Naive thymus-derived CD4-positive, alpha-beta T cell (primary cell): ENCODE data around the gene SSTR1. TPM values are rescaled to one million over a fixed set of nuclear protein-coding genes. Genes with fewer than 3 reads are reported as not detected.

Source experiments
- ATAC-seq: fragments of 150-1000 bp; cut with Tn5 transposase; 2 replicates; pipeline ENCODE4 v1.10.0; 2021; ENCODE audit warnings: mild to moderate bottlenecking, moderate library complexity
- CTCF ChIA-PET: fragments of 350-600 bp; sonication (Branson Sonifier 250); formaldehyde crosslinking; loops from one replicate; lab custom pipeline; 2021; ENCODE audit warnings: antibody characterized with exemption; lab: Charles Lee
- POLR2A ChIA-PET: fragments of 350-600 bp; sonication (Branson Sonifier 250); formaldehyde crosslinking; loops from one replicate; lab custom pipeline; 2021; ENCODE audit warnings: antibody characterized with exemption, inconsistent platforms; lab: Charles Lee
- DNase-seq, 9 donors: peaks; one replicate each; pipeline versions ENCODE4 v3.0.0 to v3.0.0-alpha.2; 2020 to 2022; ENCODE audit warnings: mixed read lengths in 1 of 9
- H3K27ac ChIP-seq: one replicate; pipeline ENCODE4 v1.7.0; 2013; ENCODE audit warnings: mild to moderate bottlenecking, low read depth, low read length, moderate library complexity
- H3K27me3 ChIP-seq, 2 donors: one replicate each; pipeline ENCODE4 v1.7.0; 2013; ENCODE audit warnings: low read length in 2 of 2, mild to moderate bottlenecking in 2 of 2, moderate library complexity in 2 of 2; ENCODE audit not compliant: control insufficient read depth in 2 of 2, insufficient read depth in 2 of 2
- H3K36me3 ChIP-seq, 3 experiments: 1 replicate in 2 of 3; 2 replicates in 1 of 3; pipeline ENCODE4 v1.7.0; 2013; ENCODE audit warnings: low read length in 3 of 3, mild to moderate bottlenecking in 3 of 3, moderate library complexity in 1 of 3; ENCODE audit not compliant: insufficient read depth in 3 of 3, control insufficient read depth in 2 of 3
- H3K4me1 ChIP-seq, 2 donors: one replicate each; pipeline ENCODE4 v1.7.0; 2013; ENCODE audit warnings: low read length in 2 of 2, mild to moderate bottlenecking in 2 of 2, moderate library complexity in 1 of 2; ENCODE audit not compliant: control insufficient read depth in 2 of 2, insufficient read depth in 2 of 2
- H3K4me3 ChIP-seq: 2 replicates; pipeline ENCODE4 v1.7.0; 2013; ENCODE audit warnings: mild to moderate bottlenecking, low read length
- H3K9me3 ChIP-seq, 3 experiments: 1 replicate in 2 of 3; 2 replicates in 1 of 3; pipeline ENCODE4 v1.7.0; 2013; ENCODE audit warnings: low read length in 3 of 3; ENCODE audit not compliant: control insufficient read depth in 2 of 3
- H3K27ac Mint-ChIP-seq, 9 donors: one replicate each; pipeline ENCODE4 v1.8.0; 2020 to 2022; ENCODE audit warnings: mixed read lengths in 9 of 9, mild to moderate bottlenecking in 8 of 9, moderate library complexity in 5 of 9, inconsistent platforms in 2 of 9
- H3K27me3 Mint-ChIP-seq, 5 donors: one replicate each; pipeline ENCODE4 v1.8.0; 2021 to 2022; ENCODE audit warnings: mixed read lengths in 5 of 5, mild to moderate bottlenecking in 1 of 5
- H3K36me3 Mint-ChIP-seq, 5 donors: one replicate each; pipeline ENCODE4 v1.8.0; 2020 to 2022; ENCODE audit warnings: mixed read lengths in 5 of 5, mild to moderate bottlenecking in 3 of 5, inconsistent platforms in 1 of 5
- H3K4me1 Mint-ChIP-seq, 7 donors: one replicate each; pipeline ENCODE4 v1.8.0; 2020 to 2022; ENCODE audit warnings: mixed read lengths in 7 of 7, mild to moderate bottlenecking in 3 of 7, inconsistent platforms in 1 of 7
- H3K4me3 Mint-ChIP-seq, 10 donors: one replicate each; pipeline ENCODE4 v1.8.0; 2020 to 2022; ENCODE audit warnings: mild to moderate bottlenecking in 10 of 10, mixed read lengths in 10 of 10, moderate library complexity in 6 of 10, inconsistent platforms in 2 of 10
- H3K9me3 Mint-ChIP-seq, 11 donors: one replicate each; pipeline ENCODE4 v1.8.0; 2020 to 2022; ENCODE audit warnings: mixed read lengths in 11 of 11, mild to moderate bottlenecking in 4 of 11, inconsistent platforms in 1 of 11, moderate library complexity in 1 of 11
- intact Hi-C, 2 donors: fragments of 100-400 bp; cut with micrococcal nuclease; formaldehyde crosslinking; loops; one replicate each; pipeline ENCODE4 v1.15.1; 2023
- polyA plus RNA-seq, 2 donors: library from polyadenylated mRNA; unstranded; fragments of 300-500 nt; fragmentation: Illumina TruSeq; gene quantifications; one replicate each; pipeline ENCODE4 v1.2.3, GENCODE V29; 2021
- total RNA-seq, 6 experiments: library from RNA in 5 of 6; stranded (reverse) in 5 of 6; gene quantifications; 1 replicate in 5 of 6; 2 replicates in 1 of 6; pipeline ENCODE4 v1.2.3 and lab custom pipeline; 2021 to 2026

The SSTR1 gene
- total and polyA plus RNA-seq, 7 experiments from 2014 or later, result not detected

DNA sequence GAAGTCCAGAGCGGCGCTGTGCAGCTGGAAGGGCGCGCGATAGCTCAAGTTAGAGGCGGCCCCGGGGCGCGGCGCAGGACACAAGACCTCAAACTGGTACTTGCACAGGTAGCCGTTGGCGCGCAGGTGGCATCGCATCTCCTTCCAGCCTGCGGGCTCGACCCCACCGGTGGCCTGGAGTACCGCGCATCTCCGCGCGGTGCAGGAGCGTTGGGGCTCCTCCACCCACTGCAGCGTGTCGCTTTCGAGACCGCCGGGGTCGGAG is 47.6 kb downstream of the SSTR1 start:
- H3K36me3 ChIP-seq, result no peaks in the 10 kb centered on the region
- H3K27me3 ChIP-seq, result peaks cover 0 to 13% of the 10 kb centered on the region in 2 donors
- peak overlapping the region; percentile 27 for H3K4me3 ChIP-seq
- H3K4me3 Mint-ChIP-seq, result peak overlapping the region in 9 of 10 donors; percentile 8 to 78 (median 63)
- CTCF ChIA-PET, result no interaction called here
- POLR2A ChIA-PET, result no interaction called here
- H3K9me3 ChIP-seq, result no peaks in the 10 kb centered on the region
- H3K27me3 Mint-ChIP-seq, result peaks cover 41 to 49% (median 44%) of the 10 kb centered on the region in 5 donors
- peak; percentile 41 for ATAC-seq
- H3K9me3 Mint-ChIP-seq, result no peaks in the 10 kb centered on the region
- H3K27ac Mint-ChIP-seq, result no peak overlapping the region
- peak in 3 of 9 donors; percentile 8 to 14 (median 10) for DNase-seq
- peaks cover 0 to 4% of the 10 kb centered on the region in 2 donors for H3K4me1 ChIP-seq
- no peaks in the 10 kb centered on the region for H3K36me3 Mint-ChIP-seq
- H3K4me1 Mint-ChIP-seq, result peaks cover 0 to 15% (median 10%) of the 10 kb centered on the region in 7 donors
- intact Hi-C loops, result no loop called here
- H3K27ac ChIP-seq, result no peak overlapping the region

DNA sequence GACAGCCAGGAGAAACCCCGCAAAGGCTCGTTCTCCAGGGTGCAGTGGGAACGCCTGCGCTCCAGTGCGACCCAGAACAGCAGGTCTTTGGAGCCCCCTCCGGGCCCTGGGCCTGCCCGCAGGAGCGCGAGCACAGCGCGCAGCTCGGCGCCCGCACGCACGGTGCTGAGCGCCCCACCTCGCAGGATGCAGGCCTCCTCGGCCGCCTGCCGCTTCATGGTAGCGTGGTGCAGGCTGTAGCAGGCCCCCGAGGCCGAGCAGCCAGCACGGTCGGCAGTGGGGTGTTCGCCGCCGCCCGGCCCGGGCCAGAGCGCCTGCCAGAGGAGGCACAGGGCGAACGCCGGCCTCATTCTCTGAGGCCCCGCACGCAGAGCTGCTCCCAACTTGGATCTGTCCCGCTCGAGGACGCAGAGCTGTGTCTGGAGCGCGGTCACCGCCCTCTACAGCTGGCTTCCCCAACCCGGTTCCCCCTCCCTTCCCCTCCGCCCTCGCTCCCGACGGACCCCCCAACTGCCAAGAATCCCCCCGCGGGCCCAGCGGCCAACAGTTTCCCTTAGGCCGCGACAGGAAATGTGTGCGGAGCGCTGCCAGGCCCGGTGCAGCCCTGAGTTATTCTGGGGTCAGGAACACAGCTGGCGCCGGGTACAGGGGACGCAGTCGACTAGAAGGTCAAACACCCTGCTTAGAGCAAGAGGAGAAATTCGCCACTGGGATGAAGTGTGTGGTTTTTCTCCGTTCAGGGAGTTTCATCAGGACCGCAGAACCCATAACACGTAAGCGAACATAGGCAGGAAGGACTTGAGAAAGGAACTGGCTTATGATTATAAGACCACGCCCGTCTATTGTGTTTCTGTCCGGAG is 48.2 kb downstream of the SSTR1 start, which contains the start of gene CLEC14A:
TSS of gene CLEC14A (minus strand) at position 421 of the 860 bp plus-strand sequence. CDS start at position 350, 71 bp downstream.
- no peaks in the 10 kb centered on the region for H3K36me3 ChIP-seq
- Mint-ChIP-seq H3K36me3 (no peaks in the 10 kb centered on the region), H3K27me3 (peaks cover 40 to 55% (median 48%) of the 10 kb centered on the region in 5 donors), H3K9me3 (peaks cover 0 to 3% (median 0%) of the 10 kb centered on the region in 11 donors), H3K4me3 (peak within 1 kb of the TSS; percentile 66 to 88 (median 78)), H3K4me1 (peaks cover 0 to 15% (median 10%) of the 10 kb centered on the region in 7 donors), H3K27ac (peak within 1 kb of the TSS in 1 of 9 donors; percentile 78)
- POLR2A ChIA-PET, result no interaction called here
- no peaks in the 10 kb centered on the region for H3K9me3 ChIP-seq
- H3K4me1 ChIP-seq, result peaks cover 0 to 4% of the 10 kb centered on the region in 2 donors
- DNase-seq, result peak in 4 of 9 donors; percentile 3 to 21 (median 8)
- intact Hi-C loops, result no loop called here
- peak within 1 kb of the TSS; percentile 27 for H3K4me3 ChIP-seq
- ATAC-seq, result peak; percentile 63
- CTCF ChIA-PET, result no interaction called here
- peaks cover 0 to 13% of the 10 kb centered on the region in 2 donors for H3K27me3 ChIP-seq
- no peak within 1 kb of the TSS for H3K27ac ChIP-seq

DNA sequence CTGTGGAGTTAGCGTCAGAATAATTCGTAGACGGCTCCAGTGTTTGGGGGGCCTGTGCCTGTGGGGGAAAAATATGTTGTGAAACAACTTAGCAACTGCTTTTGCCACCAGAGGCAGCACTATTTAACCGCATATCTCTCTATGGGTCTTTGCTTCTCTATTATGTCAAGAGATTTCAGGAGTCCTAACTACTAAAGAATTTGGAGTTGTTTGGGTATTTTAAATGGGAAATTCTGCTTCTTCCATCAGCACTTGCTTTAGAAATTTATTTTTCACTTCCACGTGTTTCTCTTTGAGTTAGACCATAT is 48.8 kb downstream of the SSTR1 start:
- POLR2A ChIA-PET, result no interaction called here

DNA sequence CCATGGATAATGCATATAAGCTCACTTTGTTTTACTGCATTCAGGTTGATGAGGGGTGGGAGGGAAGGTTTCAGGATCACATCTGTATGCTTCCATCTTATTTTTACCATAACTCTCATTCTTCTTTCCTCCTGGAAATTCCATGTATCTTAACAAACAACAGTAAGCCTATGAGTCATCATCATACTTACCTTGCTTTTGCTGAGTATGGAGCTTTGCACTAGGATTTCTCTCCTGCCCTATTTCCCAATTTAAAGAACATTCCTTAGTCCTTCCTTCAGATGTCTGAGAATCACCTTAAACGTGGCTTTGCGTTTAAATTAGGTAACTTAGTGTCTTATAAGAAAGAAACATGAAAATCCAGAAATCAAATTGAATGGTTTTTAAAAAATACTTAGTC is 49.8 kb downstream of the SSTR1 start:
- Mint-ChIP-seq H3K27ac (no peak overlapping the region), H3K4me3 (no peak overlapping the region), H3K27me3 (peaks cover 38 to 55% (median 50%) of the 10 kb centered on the region in 5 donors), H3K9me3 (peaks cover 0 to 16% (median 8%) of the 10 kb centered on the region in 11 donors), H3K36me3 (no peaks in the 10 kb centered on the region), H3K4me1 (peaks cover 0 to 15% (median 10%) of the 10 kb centered on the region in 7 donors)
- no peaks in the 10 kb centered on the region for H3K36me3 ChIP-seq
- intact Hi-C loops, result no loop called here
- ChIA-PET POLR2A (no interaction called here), CTCF (no interaction called here)
- no peak overlapping the region for H3K4me3 ChIP-seq
- H3K4me1 ChIP-seq, result peaks cover 0 to 4% of the 10 kb centered on the region in 2 donors
- DNase-seq (no peak), ATAC-seq (no peak)
- H3K27ac ChIP-seq, result no peak overlapping the region
- no peaks in the 10 kb centered on the region for H3K9me3 ChIP-seq
- peaks cover 0 to 11% of the 10 kb centered on the region in 2 donors for H3K27me3 ChIP-seq

More for the DNA sequence above, 48.8 kb downstream of the SSTR1 start:
- no peaks in the 10 kb centered on the region for H3K36me3 ChIP-seq
- no peaks in the 10 kb centered on the region for H3K9me3 ChIP-seq
- H3K36me3 Mint-ChIP-seq, result no peaks in the 10 kb centered on the region
- CTCF ChIA-PET, result no interaction called here
- no peak overlapping the region for H3K27ac Mint-ChIP-seq
- H3K27me3 Mint-ChIP-seq, result peaks cover 40 to 56% (median 52%) of the 10 kb centered on the region in 5 donors
- H3K4me3 Mint-ChIP-seq, result peak overlapping the region; percentile 66 to 88 (median 78)
- peaks cover 0 to 8% (median 2%) of the 10 kb centered on the region in 11 donors for H3K9me3 Mint-ChIP-seq
- H3K4me3 ChIP-seq, result peak overlapping the region; percentile 27
- ATAC-seq, result no peak
- no peak for DNase-seq
- H3K27me3 ChIP-seq, result peaks cover 0 to 13% of the 10 kb centered on the region in 2 donors
- peaks cover 0 to 4% of the 10 kb centered on the region in 2 donors for H3K4me1 ChIP-seq
- H3K4me1 Mint-ChIP-seq, result peaks cover 0 to 15% (median 10%) of the 10 kb centered on the region in 7 donors
- H3K27ac ChIP-seq, result no peak overlapping the region
- intact Hi-C loops, result no loop called here

DNA sequence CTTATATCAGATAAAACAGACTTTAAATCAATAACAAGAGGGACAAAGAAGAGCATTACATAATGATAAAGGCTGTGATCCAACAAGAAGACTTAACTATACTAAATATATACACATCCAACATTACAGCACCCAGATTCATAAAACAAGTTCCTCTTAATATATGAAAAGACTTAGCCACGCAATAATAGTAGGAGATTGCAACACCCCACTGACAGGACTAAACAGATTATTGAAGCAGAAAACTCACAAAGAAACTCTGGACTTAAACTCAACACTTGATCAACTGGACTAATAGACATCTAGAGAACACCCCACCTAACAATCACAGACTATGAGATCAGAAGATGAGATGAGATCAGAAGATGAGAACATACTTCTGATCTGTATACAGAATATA is 53.9 kb downstream of the SSTR1 start:
- Mint-ChIP-seq H3K9me3 (peaks cover 5 to 29% (median 11%) of the 10 kb centered on the region in 11 donors), H3K4me1 (peaks cover 0 to 2% (median 1%) of the 10 kb centered on the region in 7 donors), H3K4me3 (no peak overlapping the region), H3K27ac (no peak overlapping the region), H3K27me3 (peaks cover 13 to 39% (median 31%) of the 10 kb centered on the region in 5 donors), H3K36me3 (peaks cover 0 to 4% (median 0%) of the 10 kb centered on the region in 5 donors)
- H3K9me3 ChIP-seq, result no peaks in the 10 kb centered on the region
- H3K4me3 ChIP-seq, result no peak overlapping the region
- ATAC-seq, result no peak
- no peak for DNase-seq
- intact Hi-C loops, result no loop called here
- no peaks in the 10 kb centered on the region for H3K36me3 ChIP-seq
- H3K4me1 ChIP-seq, result no peaks in the 10 kb centered on the region
- H3K27ac ChIP-seq, result no peak overlapping the region
- H3K27me3 ChIP-seq, result peaks cover 0 to 8% of the 10 kb centered on the region in 2 donors
- ChIA-PET POLR2A (no interaction called here), CTCF (no interaction called here)

Other genes with a start within 250 kb of the SSTR1 start
- not detected for gene CLEC14A, start 48.2 kb downstream of the SSTR1 start, total RNA-seq
- not detected for gene CLEC14A, start 48.2 kb downstream of the SSTR1 start, polyA plus RNA-seq